ENCODE measurements around the gene KSR2.

- TF ChIP-seq ZNF622 (IDR thresholded peaks at IDR 0.05) (no peak), IRF3 (IDR thresholded peaks at IDR 0.05) (no peak), ZBTB11 (CRISPR knock-in tag; IDR thresholded peaks at IDR 0.05) (no peak), RCOR1 (conservative IDR thresholded peaks at IDR 0.05; ENCODE audit: low read depth, low read length) (no peak)
These were observed 376.0 kb downstream of the KSR2 start for GRCh38 chr12:117592588-117593305.

Measured in GM12878 (cell line).